ENCODE data around the gene PRTG.
"Not testable (repeated sequence)": the region's sequence is repeated elsewhere in the genome, so short reads cannot be mapped to it uniquely, and the experiment has no call there.

Gene PRTG

GRCh38 chr15:55698653-55699052, 44.3 kb downstream of the PRTG start:
- no peaks in the 10 kb centered on the region for H3K9me3 ChIP-seq (ENCODE audit: control insufficient read depth, low read length)
- H3K27me3 ChIP-seq (ENCODE audit: control insufficient read depth, insufficient read depth, low read length) = no peaks in the 10 kb centered on the region
- H3K4me3 ChIP-seq (ENCODE audit: low read depth, low read length) = no peak overlapping the region
- no peaks in the 10 kb centered on the region for H3K79me2 ChIP-seq
- no peak overlapping the region for H2AFZ ChIP-seq
- no peak overlapping the region for H3K27ac ChIP-seq
- H3K4me1 ChIP-seq = peaks cover 3% of the 10 kb centered on the region
- no peak overlapping the region for H3K9ac ChIP-seq
- H3K4me2 ChIP-seq (ENCODE audit: low read length) = no peak overlapping the region
- TF ChIP-seq, protein P1, sequence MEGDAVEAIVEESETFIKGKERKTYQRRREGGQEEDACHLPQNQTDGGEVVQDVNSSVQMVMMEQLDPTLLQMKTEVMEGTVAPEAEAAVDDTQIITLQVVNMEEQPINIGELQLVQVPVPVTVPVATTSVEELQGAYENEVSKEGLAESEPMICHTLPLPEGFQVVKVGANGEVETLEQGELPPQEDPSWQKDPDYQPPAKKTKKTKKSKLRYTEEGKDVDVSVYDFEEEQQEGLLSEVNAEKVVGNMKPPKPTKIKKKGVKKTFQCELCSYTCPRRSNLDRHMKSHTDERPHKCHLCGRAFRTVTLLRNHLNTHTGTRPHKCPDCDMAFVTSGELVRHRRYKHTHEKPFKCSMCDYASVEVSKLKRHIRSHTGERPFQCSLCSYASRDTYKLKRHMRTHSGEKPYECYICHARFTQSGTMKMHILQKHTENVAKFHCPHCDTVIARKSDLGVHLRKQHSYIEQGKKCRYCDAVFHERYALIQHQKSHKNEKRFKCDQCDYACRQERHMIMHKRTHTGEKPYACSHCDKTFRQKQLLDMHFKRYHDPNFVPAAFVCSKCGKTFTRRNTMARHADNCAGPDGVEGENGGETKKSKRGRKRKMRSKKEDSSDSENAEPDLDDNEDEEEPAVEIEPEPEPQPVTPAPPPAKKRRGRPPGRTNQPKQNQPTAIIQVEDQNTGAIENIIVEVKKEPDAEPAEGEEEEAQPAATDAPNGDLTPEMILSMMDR (IDR thresholded peaks at IDR 0.05) = no peak
- no peaks in the 10 kb centered on the region for H3K36me3 ChIP-seq (ENCODE audit: control insufficient read depth, insufficient read depth, low read length)

GRCh38 chr15:55696221-55696620, 46.7 kb downstream of the PRTG start:
- no peak overlapping the region for H3K27ac ChIP-seq
- no peaks in the 10 kb centered on the region for H3K4me1 ChIP-seq
- no peak overlapping the region for H3K4me2 ChIP-seq (ENCODE audit: low read length)
- H3K36me3 ChIP-seq (ENCODE audit: control insufficient read depth, insufficient read depth, low read length) = no peaks in the 10 kb centered on the region
- H3K27me3 ChIP-seq (ENCODE audit: control insufficient read depth, insufficient read depth, low read length) = no peaks in the 10 kb centered on the region
- H3K79me2 ChIP-seq = peaks cover 5% of the 10 kb centered on the region
- H3K9ac ChIP-seq = no peak overlapping the region
- no peak overlapping the region for H3K4me3 ChIP-seq (ENCODE audit: low read depth, low read length)
- H2AFZ ChIP-seq = no peak overlapping the region
- TF ChIP-seq, protein P1 (IDR thresholded peaks at IDR 0.05) = no peak
- no peaks in the 10 kb centered on the region for H3K9me3 ChIP-seq (ENCODE audit: control insufficient read depth, low read length)

DNA sequence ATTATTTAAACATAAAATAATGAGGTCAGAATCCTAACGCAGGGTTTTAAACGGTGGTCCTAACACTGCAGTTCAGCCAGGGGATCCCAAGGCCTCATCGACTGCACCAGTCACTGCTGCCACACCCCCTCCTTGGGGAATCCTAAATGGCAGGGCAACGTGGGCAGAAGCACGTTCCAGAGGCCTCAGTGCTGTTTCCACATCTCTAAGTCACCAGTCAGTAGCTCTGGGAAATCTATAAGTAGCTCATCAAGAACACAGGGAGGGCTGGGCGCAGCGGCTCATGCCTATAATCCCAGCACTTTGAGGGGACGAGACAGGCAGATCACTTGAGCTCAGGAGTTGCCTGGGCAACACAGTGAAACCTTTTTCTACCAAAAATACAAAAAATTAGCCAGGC, 47.5 kb downstream of the PRTG start:
- Histone ChIP-seq H3K9ac (no peak overlapping the region), H3K79me2 (peaks cover 5% of the 10 kb centered on the region), H2AFZ (no peak overlapping the region), H3K27me3 (ENCODE audit: control insufficient read depth, insufficient read depth, low read length) (no peaks in the 10 kb centered on the region), H3K4me1 (no peaks in the 10 kb centered on the region), H3K27ac (no peak overlapping the region), H3K4me3 (ENCODE audit: low read depth, low read length) (no peak overlapping the region), H3K4me2 (ENCODE audit: low read length) (no peak overlapping the region), H3K36me3 (ENCODE audit: control insufficient read depth, insufficient read depth, low read length) (no peaks in the 10 kb centered on the region), H3K9me3 (ENCODE audit: control insufficient read depth, low read length) (no peaks in the 10 kb centered on the region)
- TF ChIP-seq, protein P1 (IDR thresholded peaks at IDR 0.05) = no peak

- H3K27me3 ChIP-seq (ENCODE audit: control insufficient read depth, insufficient read depth, low read length) = no peaks in the 10 kb centered on the region
- peaks cover 5% of the 10 kb centered on the region for H3K79me2 ChIP-seq
- H3K9ac ChIP-seq = no peak overlapping the region
- no peaks in the 10 kb centered on the region for H3K36me3 ChIP-seq (ENCODE audit: control insufficient read depth, insufficient read depth, low read length)
- H3K4me2 ChIP-seq (ENCODE audit: low read length) = no peak overlapping the region
- TF ChIP-seq, protein P1 (IDR thresholded peaks at IDR 0.05) = no peak
- H3K4me1 ChIP-seq = no peaks in the 10 kb centered on the region
- H3K9me3 ChIP-seq (ENCODE audit: control insufficient read depth, low read length) = no peaks in the 10 kb centered on the region
- H3K4me3 ChIP-seq (ENCODE audit: low read depth, low read length) = no peak overlapping the region
- no peak overlapping the region for H2AFZ ChIP-seq
- H3K27ac ChIP-seq = no peak overlapping the region
These were observed 48.3 kb downstream of the PRTG start for GRCh38 chr15:55694652-55695150.

DNA sequence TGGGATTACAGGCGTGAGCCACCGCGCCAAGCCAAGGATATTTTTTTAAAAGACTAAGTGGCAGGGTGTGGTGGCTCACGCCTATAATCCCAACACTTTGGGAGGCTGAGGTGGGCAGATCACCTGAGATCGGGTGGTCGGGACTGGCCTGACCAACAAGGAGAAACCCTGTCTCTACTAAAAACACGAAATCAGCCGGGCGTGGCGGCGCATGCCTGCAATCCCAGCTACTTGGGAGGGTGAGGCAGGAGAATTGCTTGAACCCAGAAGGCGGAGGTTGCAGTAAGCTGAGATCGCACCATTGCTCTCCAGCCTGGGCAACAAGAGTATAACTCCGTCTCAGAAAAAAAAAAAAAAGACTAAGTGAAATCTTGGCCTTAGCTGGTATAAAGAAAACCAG, 49.8 kb downstream of the PRTG start:
- H3K4me2 ChIP-seq (ENCODE audit: low read length); H3K36me3 ChIP-seq (ENCODE audit: control insufficient read depth, insufficient read depth, low read length); H3K4me3 ChIP-seq (ENCODE audit: low read depth, low read length); H3K27me3 ChIP-seq (ENCODE audit: control insufficient read depth, insufficient read depth, low read length); H3K27ac ChIP-seq; H2AFZ ChIP-seq; H3K4me1 ChIP-seq; H3K9ac ChIP-seq; H3K79me2 ChIP-seq; H3K9me3 ChIP-seq (ENCODE audit: control insufficient read depth, low read length): not testable (repeated sequence)
